A673 (cell line): ENCODE data around the gene STOX2.

Experiments
- CTCF ChIP-seq: fragments of 300-800, 200-600 bp; sonication (generic); conservative IDR thresholded peaks from 2 replicates; pipeline ENCODE4 v1.5.1; 2017; ENCODE audit warnings: low read depth, mild to moderate bottlenecking, antibody characterized with exemption, low read length, moderate library complexity, mixed read lengths
- EZH2 ChIP-seq: fragments of 200-600 bp; sonication (generic); IDR thresholded peaks from 2 replicates; pipeline ENCODE4 v1.6.1; 2017; ENCODE audit warnings: borderline replicate concordance, low read depth, mild to moderate bottlenecking, mixed read lengths, antibody characterized with exemption, low read length; ENCODE audit not compliant: poor library complexity, severe bottlenecking

GRCh38 chr4:184012937-184013336 is 107.8 kb downstream of the STOX2 start:
- no peak for TF ChIP-seq EZH2
- TF ChIP-seq CTCF: no peak
